ENCODE data around the gene XPNPEP2. TPM values are rescaled to one million over a fixed set of nuclear protein-coding genes. Genes with fewer than 3 reads are reported as not detected.
A peak's percentile ranks its signal among the peaks of the same experiment; 100 is the strongest.

The XPNPEP2 gene
- total and polyA plus RNA-seq, 3 donors from 2014 or later = 0.08 to 1.4 (median 0.25) TPM

DNA sequence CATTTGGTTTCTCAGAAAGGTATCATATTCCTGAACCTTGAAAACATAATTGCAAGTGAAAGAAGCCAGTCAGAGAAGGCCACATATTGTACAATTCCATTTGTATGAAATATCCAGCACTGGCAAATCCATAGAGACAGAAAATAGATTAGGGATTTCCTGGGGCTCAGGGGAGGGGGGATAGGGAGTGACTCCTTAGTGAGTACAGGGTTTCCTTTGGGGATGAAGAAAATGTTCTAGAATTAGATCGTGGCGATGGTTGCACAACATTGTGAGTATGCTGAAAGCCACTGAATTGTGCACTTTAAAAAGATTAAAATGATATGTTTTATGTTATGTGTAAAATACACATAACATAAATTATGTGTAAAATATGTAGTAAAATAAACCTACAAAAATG, 10.3 kb downstream of the XPNPEP2 start:
- H3K9me3 ChIP-seq = no peaks in the 10 kb centered on the region
- WGBS, 2 donors = 74 to 92% methylated on average over 2 of the region's 2 CpGs
- no peaks in the 10 kb centered on the region for H3K36me3 ChIP-seq (ENCODE audit: low read depth, missing control alignments)
- no peak overlapping the region for H3K27ac ChIP-seq
- no peaks in the 10 kb centered on the region for H3K27me3 ChIP-seq
- no peak for DNase-seq
- no peaks in the 10 kb centered on the region for H3K4me1 ChIP-seq
- TF ChIP-seq, protein P1, sequence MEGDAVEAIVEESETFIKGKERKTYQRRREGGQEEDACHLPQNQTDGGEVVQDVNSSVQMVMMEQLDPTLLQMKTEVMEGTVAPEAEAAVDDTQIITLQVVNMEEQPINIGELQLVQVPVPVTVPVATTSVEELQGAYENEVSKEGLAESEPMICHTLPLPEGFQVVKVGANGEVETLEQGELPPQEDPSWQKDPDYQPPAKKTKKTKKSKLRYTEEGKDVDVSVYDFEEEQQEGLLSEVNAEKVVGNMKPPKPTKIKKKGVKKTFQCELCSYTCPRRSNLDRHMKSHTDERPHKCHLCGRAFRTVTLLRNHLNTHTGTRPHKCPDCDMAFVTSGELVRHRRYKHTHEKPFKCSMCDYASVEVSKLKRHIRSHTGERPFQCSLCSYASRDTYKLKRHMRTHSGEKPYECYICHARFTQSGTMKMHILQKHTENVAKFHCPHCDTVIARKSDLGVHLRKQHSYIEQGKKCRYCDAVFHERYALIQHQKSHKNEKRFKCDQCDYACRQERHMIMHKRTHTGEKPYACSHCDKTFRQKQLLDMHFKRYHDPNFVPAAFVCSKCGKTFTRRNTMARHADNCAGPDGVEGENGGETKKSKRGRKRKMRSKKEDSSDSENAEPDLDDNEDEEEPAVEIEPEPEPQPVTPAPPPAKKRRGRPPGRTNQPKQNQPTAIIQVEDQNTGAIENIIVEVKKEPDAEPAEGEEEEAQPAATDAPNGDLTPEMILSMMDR (IDR thresholded peaks at IDR 0.05) = no peak
- TF ChIP-seq POLR2A (IDR thresholded peaks at IDR 0.05) = no peak
- H3K4me3 ChIP-seq = no peak overlapping the region
- intact Hi-C loops (cut with DNase I; ENCODE audit: low total_unique reads) = no loop called here

DNA sequence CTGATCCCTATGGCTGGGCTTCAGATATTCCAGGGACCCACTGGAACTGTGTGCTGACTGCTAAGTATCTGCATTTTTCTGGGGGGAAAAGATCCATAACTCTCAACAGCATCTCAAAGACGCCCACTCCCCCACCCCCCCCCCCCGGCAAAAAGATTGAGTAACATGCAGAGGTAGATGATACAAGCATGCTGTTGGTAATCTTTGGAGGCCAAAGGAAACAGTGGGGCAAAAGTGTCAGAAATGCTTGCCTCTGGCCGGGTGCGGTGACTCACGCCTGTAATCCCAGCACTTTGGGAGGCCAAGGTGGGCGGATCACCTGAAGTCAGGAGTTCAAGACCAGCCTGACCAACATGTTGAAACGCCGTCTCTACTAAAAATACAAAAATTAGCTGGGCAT, 12.2 kb downstream of the XPNPEP2 start:
- no peaks in the 10 kb centered on the region for H3K9me3 ChIP-seq
- H3K4me3 ChIP-seq = no peak overlapping the region
- H3K4me1 ChIP-seq = no peaks in the 10 kb centered on the region
- no peaks in the 10 kb centered on the region for H3K27me3 ChIP-seq
- no peak for DNase-seq
- 88 to 91% methylated on average over 3 to 8 of the region's 8 CpGs for WGBS, 2 donors
- no peak for TF ChIP-seq POLR2A (IDR thresholded peaks at IDR 0.05)
- TF ChIP-seq, protein P1 (IDR thresholded peaks at IDR 0.05) = no peak
- no peak overlapping the region for H3K27ac ChIP-seq
- no peaks in the 10 kb centered on the region for H3K36me3 ChIP-seq (ENCODE audit: low read depth, missing control alignments)
- intact Hi-C loops (cut with DNase I; ENCODE audit: low total_unique reads) = no loop called here

DNA sequence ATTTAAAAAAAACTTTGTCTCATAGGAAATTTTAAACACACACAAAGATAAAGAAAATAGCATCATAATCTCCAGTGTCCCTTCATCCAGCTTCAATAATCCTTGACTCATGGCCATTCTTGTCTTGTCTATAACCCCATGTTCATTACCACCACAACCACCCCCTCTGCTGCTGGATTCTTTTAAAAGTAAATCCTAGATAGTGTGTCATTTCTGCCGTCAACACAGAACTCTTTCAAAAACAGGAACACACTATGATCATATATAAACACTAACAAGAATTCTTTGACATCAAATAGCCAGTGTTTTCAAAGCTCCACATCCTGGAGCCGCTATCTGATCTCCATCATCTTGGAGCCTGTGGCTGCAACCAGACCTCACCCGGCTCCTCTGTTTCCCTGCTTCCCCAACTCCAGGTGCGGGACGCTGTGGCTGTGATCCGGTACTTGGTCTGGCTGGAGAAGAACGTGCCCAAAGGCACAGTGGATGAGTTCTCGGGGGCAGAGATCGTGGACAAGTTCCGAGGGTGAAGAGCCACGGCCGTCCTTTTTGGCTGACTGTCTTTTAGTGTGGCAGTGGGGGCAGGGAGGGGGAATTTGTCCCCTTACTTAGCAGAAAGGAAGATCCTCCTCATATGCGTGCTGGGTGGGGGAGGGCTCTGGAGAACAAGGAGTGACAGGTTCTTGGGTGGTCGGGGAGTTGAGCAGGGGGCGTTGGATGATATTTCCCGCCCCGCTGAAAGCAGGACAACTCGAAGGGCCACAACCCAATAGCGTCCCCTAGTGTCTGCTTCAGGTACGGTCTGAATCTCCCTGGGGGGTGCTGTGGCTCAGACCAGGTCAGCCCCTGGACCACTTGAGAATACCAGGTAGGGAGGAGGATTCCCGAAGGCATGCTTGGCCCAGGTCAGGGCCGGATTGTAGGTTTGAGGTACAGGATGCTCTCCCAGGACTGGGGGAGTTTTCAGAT, 15.6 kb downstream of the XPNPEP2 start:
- Histone ChIP-seq H3K4me1 (no peaks in the 10 kb centered on the region), H3K36me3 (ENCODE audit: low read depth, missing control alignments) (no peaks in the 10 kb centered on the region), H3K27me3 (no peaks in the 10 kb centered on the region), H3K4me3 (no peak overlapping the region), H3K9me3 (no peaks in the 10 kb centered on the region), H3K27ac (no peak overlapping the region)
- intact Hi-C loops (cut with DNase I; ENCODE audit: low total_unique reads) = no loop called here
- TF ChIP-seq, protein P1 (IDR thresholded peaks at IDR 0.05) = peak in 1 of 3 experiments; percentile 17
- no peak for TF ChIP-seq POLR2A (IDR thresholded peaks at IDR 0.05)
- 41 to 52% methylated on average over 16 to 19 of the region's 22 CpGs for WGBS, 2 donors
- DNase-seq = no peak

DNA sequence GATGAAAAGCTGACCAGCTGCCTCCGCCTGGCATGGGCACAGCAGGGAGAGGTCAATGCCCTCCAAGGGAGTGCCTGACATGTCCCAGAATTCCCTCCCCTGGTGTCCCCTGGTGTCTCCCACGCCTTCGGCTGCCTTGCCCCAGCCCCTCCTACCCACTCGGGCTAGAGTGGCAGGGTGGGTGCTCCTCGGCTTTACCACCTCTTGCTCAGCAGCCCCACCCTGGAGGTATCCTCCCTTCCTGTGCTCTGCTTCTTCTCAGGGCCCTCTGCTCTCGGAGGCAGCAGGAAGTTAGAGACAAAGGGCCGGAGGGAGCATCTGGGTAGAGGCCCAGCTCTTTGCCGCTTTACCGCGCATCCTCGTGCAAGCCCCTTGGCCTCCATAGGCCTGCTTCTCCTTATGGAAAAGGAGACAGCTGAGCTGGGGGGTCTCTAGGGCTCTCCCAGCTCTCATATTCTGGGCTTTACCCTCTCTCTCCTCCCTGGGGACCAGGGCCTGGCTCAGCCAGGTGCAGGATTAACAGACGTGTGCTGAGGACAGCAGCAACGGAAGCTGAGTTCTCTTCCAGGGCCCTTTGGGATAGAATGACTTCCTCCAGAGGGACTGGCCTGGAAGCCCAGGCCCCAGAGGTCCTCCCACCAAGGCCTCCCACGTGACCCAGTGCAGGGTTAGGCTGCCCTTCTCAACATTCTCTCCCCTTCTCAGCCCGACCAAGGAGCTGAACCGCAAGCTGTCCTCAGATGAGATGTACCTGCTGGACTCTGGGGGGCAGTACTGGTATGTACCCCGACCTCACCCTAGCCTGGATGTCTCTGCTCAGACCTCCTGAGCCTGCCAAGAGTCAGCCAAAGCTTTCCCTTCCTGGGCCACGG, 17.2 kb downstream of the XPNPEP2 start:
- no peaks in the 10 kb centered on the region for H3K27me3 ChIP-seq

More for the DNA sequence above, 17.2 kb downstream of the XPNPEP2 start:
- no peaks in the 10 kb centered on the region for H3K36me3 ChIP-seq (ENCODE audit: low read depth, missing control alignments)
- intact Hi-C loops (cut with DNase I; ENCODE audit: low total_unique reads) = no loop called here
- no peak overlapping the region for H3K4me3 ChIP-seq
- 83 to 86% methylated on average over 12 to 18 of the region's 18 CpGs for WGBS, 2 donors
- H3K27ac ChIP-seq = no peak overlapping the region
- no peak for DNase-seq
- H3K4me1 ChIP-seq = no peaks in the 10 kb centered on the region
- TF ChIP-seq, protein P1 (IDR thresholded peaks at IDR 0.05) = no peak
- TF ChIP-seq POLR2A (IDR thresholded peaks at IDR 0.05) = no peak
- H3K9me3 ChIP-seq = no peaks in the 10 kb centered on the region
